Smooth muscle cell (in vitro differentiated cells): Measurements from ENCODE around the gene PIP4K2C. TPM values are rescaled to one million over a fixed set of nuclear protein-coding genes. Genes with fewer than 3 reads are reported as not detected.

ENCODE experiments used
- DNase-seq: peaks from one replicate; lab custom pipeline; 2025; ENCODE audit not compliant: unreplicated experiment; lab: John Stamatoyannopoulos, UW
- H2AFZ ChIP-seq: fragments of 200-600 bp; sonication (generic); 2 replicates; pipeline ENCODE4 v1.6.0; 2016; ENCODE audit warnings: antibody characterized with exemption, low read depth, mild to moderate bottlenecking
- H3F3A ChIP-seq: fragments of 200-600 bp; sonication (generic); 2 replicates; pipeline ENCODE4 v1.6.0; 2017; ENCODE audit warnings: antibody characterized with exemption, low read depth
- H3K27ac ChIP-seq: fragments of 200-600 bp; sonication (generic); 2 replicates; pipeline ENCODE4 v1.5.1; 2016; ENCODE audit warnings: low read depth, mild to moderate bottlenecking
- H3K27me3 ChIP-seq: fragments of 200-600 bp; sonication (generic); 2 replicates; pipeline ENCODE4 v1.6.1; 2016; ENCODE audit warnings: low read depth, mild to moderate bottlenecking
- H3K36me3 ChIP-seq: fragments of 200-600 bp; sonication (generic); 2 replicates; pipeline ENCODE4 v1.5.1; 2016; ENCODE audit warnings: low read depth
- H3K4me1 ChIP-seq: fragments of 200-600 bp; sonication (generic); 2 replicates; pipeline ENCODE4 v1.5.1; 2016; ENCODE audit warnings: low read depth
- H3K4me2 ChIP-seq: fragments of 200-600 bp; sonication (generic); 2 replicates; pipeline ENCODE4 v1.6.0; 2016; ENCODE audit warnings: mild to moderate bottlenecking
- H3K4me3 ChIP-seq: fragments of 200-600 bp; sonication (generic); 2 replicates; pipeline ENCODE4 v1.5.1; 2016; ENCODE audit warnings: mild to moderate bottlenecking
- H3K79me2 ChIP-seq: fragments of 200-600 bp; sonication (generic); 2 replicates; pipeline ENCODE4 v1.6.0; 2016; ENCODE audit warnings: low read depth, mild to moderate bottlenecking
- H3K9ac ChIP-seq: fragments of 200-600 bp; sonication (generic); 2 replicates; pipeline ENCODE4 v1.6.0; 2016; ENCODE audit warnings: low read depth
- H3K9me3 ChIP-seq: fragments of 200-600 bp; sonication (generic); replicated peaks from 2 replicates; pipeline ENCODE4 v1.5.1; 2016; ENCODE audit warnings: low read depth
- H4K20me1 ChIP-seq: fragments of 200-600 bp; sonication (generic); 2 replicates; pipeline ENCODE4 v1.6.0; 2016; ENCODE audit warnings: low read depth
- CTCF ChIP-seq: fragments of 200-600 bp; sonication (generic); IDR thresholded peaks from 2 replicates; pipeline ENCODE4 v1.5.1; 2017; ENCODE audit warnings: borderline replicate concordance, mild to moderate bottlenecking, antibody characterized with exemption; ENCODE audit not compliant: insufficient read depth, poor library complexity, severe bottlenecking
- WGBS: methylation state at CpG from one replicate; pipeline ENCODE4 v1.1.7; 2016; ENCODE audit warnings: low lambda C conversion rate; 5-methylcytosine and 5-hydroxymethylcytosine counted together
- polyA plus RNA-seq: library from polyadenylated mRNA; unstranded; fragments of >200 nt; fragmentation: Nextera tagmentation; extraction: Ambion mirVana; gene quantifications from 2 replicates; pipeline ENCODE4 v1.2.1, GENCODE V29; 2016
- total RNA-seq: library from RNA; depleted of rRNA; stranded (reverse); fragments of >200 nt; gene quantifications from 2 replicates; pipeline ENCODE4 v1.2.3, GENCODE V29; 2014

The PIP4K2C gene
- total and polyA plus RNA-seq, 2 experiments from 2014 or later = 33.3 to 39.5 TPM

DNA sequence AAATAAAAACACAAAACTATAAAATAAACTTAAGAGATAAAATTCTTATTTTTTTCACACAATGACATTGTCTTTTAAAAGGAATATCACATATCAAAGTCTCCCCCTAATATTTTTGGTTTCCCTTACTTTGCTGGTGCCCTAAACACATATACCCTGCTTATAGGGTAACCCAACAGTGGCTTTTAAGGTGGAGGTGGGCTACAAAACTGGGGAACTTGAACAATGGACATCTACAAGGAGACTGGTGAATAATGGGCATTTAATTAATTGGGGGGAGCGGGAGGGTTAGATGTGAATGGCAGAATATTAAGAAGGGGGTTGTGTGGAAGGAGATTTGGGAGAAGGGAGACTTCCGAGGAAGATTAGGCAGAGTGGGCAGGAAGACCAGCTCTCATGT, 32.4 kb downstream of the PIP4K2C start:
- Histone ChIP-seq H3K4me1 (peaks cover 16% of the 10 kb centered on the region), H3K27me3 (peaks cover 98% of the 10 kb centered on the region), H3K36me3 (no peaks in the 10 kb centered on the region), H3K4me3 (no peak overlapping the region), H3K79me2 (no peaks in the 10 kb centered on the region), H3F3A (peaks cover 5% of the 10 kb centered on the region), H4K20me1 (no peaks in the 10 kb centered on the region), H3K4me2 (no peak overlapping the region), H2AFZ (no peak overlapping the region), H3K27ac (no peak overlapping the region), H3K9ac (no peak overlapping the region), H3K9me3 (no peaks in the 10 kb centered on the region)
- 86% methylated on average over 2 of the region's 2 CpGs for WGBS
- no peak for DNase-seq
- no peak for TF ChIP-seq CTCF

DNA sequence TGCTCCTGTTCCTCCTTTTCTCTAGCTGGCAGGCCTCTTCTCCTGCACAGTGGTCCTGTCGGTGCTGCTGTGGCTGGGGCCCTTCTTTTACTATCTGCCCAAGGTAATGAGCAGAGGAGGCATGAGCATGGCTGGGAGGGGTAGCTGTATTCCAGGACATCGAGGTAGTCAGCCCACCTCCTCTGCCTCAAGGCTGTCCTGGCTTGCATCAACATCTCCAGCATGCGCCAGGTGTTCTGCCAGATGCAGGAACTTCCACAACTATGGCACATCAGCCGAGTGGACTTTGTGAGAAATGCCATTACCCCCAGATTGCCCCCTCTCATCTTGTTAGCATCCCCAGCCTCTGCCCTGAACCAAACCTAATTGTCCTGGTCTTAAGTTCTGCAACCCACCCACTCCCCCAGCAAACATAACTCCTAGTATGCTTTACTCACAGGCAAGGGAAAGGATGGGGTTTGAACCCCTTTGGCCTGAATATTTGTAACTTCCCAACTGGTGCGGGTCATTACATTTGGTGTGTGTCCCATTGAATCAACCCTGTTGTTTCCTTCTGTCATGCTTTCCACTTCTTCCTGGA, 32.9 kb downstream of the PIP4K2C start:
- no peak for DNase-seq
- H3K4me1 ChIP-seq = peaks cover 16% of the 10 kb centered on the region
- peaks cover 98% of the 10 kb centered on the region for H3K27me3 ChIP-seq
- H2AFZ ChIP-seq = no peak overlapping the region
- H3K27ac ChIP-seq = no peak overlapping the region
- H3K79me2 ChIP-seq = no peaks in the 10 kb centered on the region
- no peak for TF ChIP-seq CTCF
- no peaks in the 10 kb centered on the region for H3K9me3 ChIP-seq
- H3K36me3 ChIP-seq = no peaks in the 10 kb centered on the region
- no peak overlapping the region for H3K4me3 ChIP-seq
- no peak overlapping the region for H3K4me2 ChIP-seq
- no peaks in the 10 kb centered on the region for H4K20me1 ChIP-seq
- H3F3A ChIP-seq = no peaks in the 10 kb centered on the region
- WGBS = 78% methylated on average over 5 of the region's 5 CpGs
- H3K9ac ChIP-seq = no peak overlapping the region

- Histone ChIP-seq H3F3A (no peaks in the 10 kb centered on the region), H3K4me3 (no peak overlapping the region), H3K9ac (no peak overlapping the region), H3K27ac (no peak overlapping the region), H3K4me1 (peaks cover 16% of the 10 kb centered on the region), H3K9me3 (no peaks in the 10 kb centered on the region), H3K27me3 (peaks cover 98% of the 10 kb centered on the region), H3K36me3 (no peaks in the 10 kb centered on the region), H2AFZ (no peak overlapping the region), H4K20me1 (no peaks in the 10 kb centered on the region), H3K79me2 (no peaks in the 10 kb centered on the region), H3K4me2 (no peak overlapping the region)
- 88% methylated on average over 8 of the region's 8 CpGs for WGBS
- no peak for TF ChIP-seq CTCF
- no peak for DNase-seq
Measured at GRCh38 chr12:57624441-57625220, 33.6 kb downstream of the PIP4K2C start.
